Measurements from ENCODE around the gene LSAMP. TPM values are rescaled to one million over a fixed set of nuclear protein-coding genes. Genes with fewer than 3 reads are reported as not detected.

Gene LSAMP
- total RNA-seq: 30.1 to 34.6 TPM (median 32.3 TPM) in 3 replicates

- H3K4me1 Mint-ChIP-seq: peaks cover 40% of the 10 kb centered on the region
- TF ChIP-seq, protein P1, sequence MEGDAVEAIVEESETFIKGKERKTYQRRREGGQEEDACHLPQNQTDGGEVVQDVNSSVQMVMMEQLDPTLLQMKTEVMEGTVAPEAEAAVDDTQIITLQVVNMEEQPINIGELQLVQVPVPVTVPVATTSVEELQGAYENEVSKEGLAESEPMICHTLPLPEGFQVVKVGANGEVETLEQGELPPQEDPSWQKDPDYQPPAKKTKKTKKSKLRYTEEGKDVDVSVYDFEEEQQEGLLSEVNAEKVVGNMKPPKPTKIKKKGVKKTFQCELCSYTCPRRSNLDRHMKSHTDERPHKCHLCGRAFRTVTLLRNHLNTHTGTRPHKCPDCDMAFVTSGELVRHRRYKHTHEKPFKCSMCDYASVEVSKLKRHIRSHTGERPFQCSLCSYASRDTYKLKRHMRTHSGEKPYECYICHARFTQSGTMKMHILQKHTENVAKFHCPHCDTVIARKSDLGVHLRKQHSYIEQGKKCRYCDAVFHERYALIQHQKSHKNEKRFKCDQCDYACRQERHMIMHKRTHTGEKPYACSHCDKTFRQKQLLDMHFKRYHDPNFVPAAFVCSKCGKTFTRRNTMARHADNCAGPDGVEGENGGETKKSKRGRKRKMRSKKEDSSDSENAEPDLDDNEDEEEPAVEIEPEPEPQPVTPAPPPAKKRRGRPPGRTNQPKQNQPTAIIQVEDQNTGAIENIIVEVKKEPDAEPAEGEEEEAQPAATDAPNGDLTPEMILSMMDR (IDR thresholded peaks at IDR 0.05; ENCODE audit: unreplicated experiment): no peak
- DNase-seq (ENCODE audit: low spot score in 2 of 2, unreplicated experiment in 2 of 2): peak; percentile 27 to 52
- H3K36me3 Mint-ChIP-seq: no peaks in the 10 kb centered on the region
- peaks cover 28% of the 10 kb centered on the region for H3K27me3 Mint-ChIP-seq (ENCODE audit: low read depth)
- H3K27ac Mint-ChIP-seq: peak within 1 kb of the TSS; percentile 59
- H3K4me3 Mint-ChIP-seq: peak within 1 kb of the TSS; percentile 73
- no peaks in the 10 kb centered on the region for H3K9me3 Mint-ChIP-seq
These were observed at the start of gene LSAMP for GRCh38 chr3:116445311-116445841. LSAMP (minus strand) TSS chr3:116445487.

DNA sequence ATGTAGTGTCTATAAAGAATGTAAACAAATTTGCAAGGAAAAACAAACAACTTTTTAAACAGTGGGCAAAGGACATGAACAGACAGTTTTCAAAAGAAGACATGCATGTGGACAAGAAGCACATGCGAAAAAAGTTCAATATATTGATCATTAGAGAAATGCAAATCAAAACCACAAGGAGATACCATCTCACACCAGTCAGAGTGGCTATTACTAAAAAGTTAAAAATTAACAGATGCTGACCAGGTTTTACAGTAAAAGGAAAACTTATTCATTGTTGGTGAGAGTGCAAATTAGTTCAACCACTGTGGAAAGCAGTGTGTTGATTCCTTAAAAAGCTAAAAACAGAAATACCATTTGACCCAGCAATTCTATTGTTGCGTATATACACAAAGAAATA is 47.1 kb upstream of the LSAMP start:
- no peak overlapping the region for H3K4me3 Mint-ChIP-seq
- DNase-seq (ENCODE audit: low spot score in 2 of 2, unreplicated experiment in 2 of 2): no peak
- H3K27ac Mint-ChIP-seq: no peak overlapping the region
- H3K36me3 Mint-ChIP-seq: no peaks in the 10 kb centered on the region
- TF ChIP-seq, protein P1 (IDR thresholded peaks at IDR 0.05; ENCODE audit: unreplicated experiment): no peak
- no peaks in the 10 kb centered on the region for H3K4me1 Mint-ChIP-seq
- peaks cover 23% of the 10 kb centered on the region for H3K9me3 Mint-ChIP-seq
- peaks cover 2% of the 10 kb centered on the region for H3K27me3 Mint-ChIP-seq (ENCODE audit: low read depth)

DNA sequence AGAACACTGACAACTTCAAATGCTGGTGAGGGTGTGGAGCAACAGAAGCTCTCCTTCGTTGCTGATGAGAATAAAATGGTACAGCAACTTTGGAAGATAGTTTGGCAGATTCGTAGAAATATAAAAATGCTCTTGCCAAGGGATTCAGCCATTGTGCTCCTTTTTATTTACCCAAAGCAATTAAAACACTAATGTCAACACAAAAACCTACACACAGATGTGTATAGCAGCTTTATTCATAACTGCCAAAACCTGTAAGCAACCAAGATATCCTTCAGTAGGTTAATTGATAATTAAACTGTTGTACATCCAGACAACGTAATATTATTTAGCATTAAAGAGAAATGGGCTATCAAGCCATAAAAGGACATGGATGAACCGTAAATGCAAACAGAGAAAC is 37.8 kb upstream of the LSAMP start:
- DNase-seq (ENCODE audit: low spot score in 2 of 2, unreplicated experiment in 2 of 2): no peak
- Mint-ChIP-seq H3K4me3 (no peak overlapping the region), H3K27ac (no peak overlapping the region), H3K4me1 (no peaks in the 10 kb centered on the region), H3K36me3 (no peaks in the 10 kb centered on the region), H3K9me3 (peaks cover 33% of the 10 kb centered on the region), H3K27me3 (ENCODE audit: low read depth) (peaks cover 2% of the 10 kb centered on the region)
- TF ChIP-seq, protein P1 (IDR thresholded peaks at IDR 0.05; ENCODE audit: unreplicated experiment): no peak

DNA sequence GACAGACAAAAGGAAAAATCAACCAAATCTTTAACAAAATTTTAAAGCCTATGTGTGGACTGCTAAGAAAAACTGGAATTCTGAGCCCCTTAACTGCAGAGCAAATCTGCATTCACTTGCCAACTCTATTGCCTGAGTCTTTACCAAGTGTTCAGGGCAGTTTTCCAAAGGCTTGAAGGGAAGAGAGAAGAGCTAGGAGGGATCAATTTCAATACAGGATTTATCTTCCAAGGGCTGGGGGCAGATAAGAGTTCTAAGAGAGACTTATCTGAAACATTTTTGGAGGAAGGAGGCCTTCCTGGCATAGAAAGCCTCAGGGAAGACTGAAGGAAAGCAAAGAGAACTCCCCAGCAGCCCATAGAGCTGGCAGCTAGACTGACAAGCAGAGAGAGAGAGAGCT is 31.4 kb upstream of the LSAMP start:
- no peak for DNase-seq (ENCODE audit: low spot score in 2 of 2, unreplicated experiment in 2 of 2)
- Mint-ChIP-seq H3K4me3 (no peak overlapping the region), H3K27me3 (ENCODE audit: low read depth) (no peaks in the 10 kb centered on the region), H3K4me1 (no peaks in the 10 kb centered on the region), H3K9me3 (peaks cover 22% of the 10 kb centered on the region), H3K27ac (no peak overlapping the region), H3K36me3 (no peaks in the 10 kb centered on the region)
- TF ChIP-seq, protein P1 (IDR thresholded peaks at IDR 0.05; ENCODE audit: unreplicated experiment): no peak

DNA sequence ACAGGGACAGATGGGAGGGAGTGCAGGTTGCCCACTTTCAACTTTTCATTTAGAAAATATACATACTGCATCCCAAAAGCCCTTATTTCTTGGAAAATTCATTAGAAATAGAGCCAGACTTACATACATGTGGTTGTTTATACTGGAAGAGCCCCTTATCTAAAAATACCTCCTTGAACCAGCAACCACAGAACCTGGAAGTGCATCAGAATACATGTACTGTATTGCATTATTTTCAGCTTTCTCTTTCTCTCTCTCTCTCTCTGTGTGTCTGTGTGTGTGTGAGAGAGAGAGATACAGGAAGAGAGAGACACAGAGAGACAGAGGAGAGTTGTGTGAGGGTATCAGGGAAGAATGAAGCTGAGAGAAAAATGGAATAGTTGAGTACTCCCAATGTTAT is 29.5 kb upstream of the LSAMP start:
- no peak overlapping the region for H3K4me3 Mint-ChIP-seq
- TF ChIP-seq, protein P1 (IDR thresholded peaks at IDR 0.05; ENCODE audit: unreplicated experiment): no peak
- DNase-seq (ENCODE audit: low spot score in 2 of 2, unreplicated experiment in 2 of 2): no peak
- no peaks in the 10 kb centered on the region for H3K27me3 Mint-ChIP-seq (ENCODE audit: low read depth)
- H3K36me3 Mint-ChIP-seq: no peaks in the 10 kb centered on the region
- H3K9me3 Mint-ChIP-seq: peaks cover 15% of the 10 kb centered on the region
- no peak overlapping the region for H3K27ac Mint-ChIP-seq
- no peaks in the 10 kb centered on the region for H3K4me1 Mint-ChIP-seq
